ENCODE results near the gene ZZZ3. TPM values are rescaled to one million over a fixed set of nuclear protein-coding genes. Genes with fewer than 3 reads are reported as not detected.

The ZZZ3 gene
- total and polyA plus RNA-seq, 10 of the 15 experiments (the other 5 are each of a cell fraction or from before 2014, with no cell fraction given), result 10.5 to 44.1 (median 29.5) TPM

DNA sequence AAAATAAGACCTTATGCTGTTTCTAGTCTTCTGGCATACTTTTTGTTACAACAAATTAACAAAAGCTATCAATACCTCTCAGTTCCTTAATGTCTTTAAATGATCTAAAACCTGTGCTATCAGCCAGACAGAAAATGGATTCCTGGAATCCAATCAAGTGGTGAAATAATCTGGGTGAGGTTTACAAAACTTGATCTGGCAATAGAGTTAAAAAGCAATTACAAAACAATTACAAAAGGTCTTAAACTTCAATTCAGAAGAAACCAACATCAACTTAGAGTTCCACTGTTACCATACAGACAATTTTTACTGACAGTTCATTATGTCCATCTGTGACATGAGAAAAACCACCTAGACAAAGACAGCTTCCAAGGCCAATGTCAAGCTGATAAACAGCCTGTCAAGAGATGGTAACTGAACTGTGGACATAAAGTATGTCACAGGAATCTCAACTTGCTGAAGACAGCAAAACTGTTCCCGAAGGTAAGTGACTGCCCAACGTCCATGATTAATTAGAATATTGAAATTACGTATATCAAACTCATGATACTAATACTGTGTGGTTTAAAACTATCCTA lies 17.4 kb downstream of the ZZZ3 start:
- POLR2A ChIA-PET, result no interaction called here
- no peak for FAIRE-seq

More for the DNA sequence above, 17.4 kb downstream of the ZZZ3 start:
- no peak for DNase-seq (ENCODE audit: low read depth, low spot score)
- WGBS (ENCODE audit: insufficient coverage, insufficient replicate concordance, low lambda C conversion rate, missing lambda C conversion rate), result 81% methylated on average over 3 of the region's 3 CpGs
- no TSS peak for BruUV-seq (replicated peaks)
- H3K27me3 ChIP-seq (replicated peaks in 1 of 2; ENCODE audit: control insufficient read depth in 2 of 2, insufficient read depth in 2 of 2, low read length in 1 of 2), result no peaks in the 10 kb centered on the region
- H3K4me3 ChIP-seq, result no peak overlapping the region
- ChIA-PET SMC1A (ENCODE audit: uncharacterized antibody, unreplicated experiment) (interaction anchor here (0.6 to 1.3 kb wide), 3 partner anchors 9 to 195 kb away, joined by 3 to 5 read pairs (median 4); no protein-coding TSS in a partner anchor), CTCF (interaction anchor here (0.6 to 1.2 kb wide), 2 partner anchors 10 to 16 kb away, joined by 3 read pairs; no protein-coding TSS in a partner anchor), RAD21 (ENCODE audit: unreplicated experiment) (no interaction called here)
- intact Hi-C loops (cut with micrococcal nuclease; ENCODE audit: unreplicated experiment), result no loop called here
- TF ChIP-seq IRF3 (IDR thresholded peaks at IDR 0.05) (no peak), TCF7 (IDR thresholded peaks at IDR 0.05; ENCODE audit: borderline replicate concordance) (no peak), SMAD1 (IDR thresholded peaks at IDR 0.05; ENCODE audit: low read depth, partially characterized antibody) (no peak), SRF (IDR thresholded peaks at IDR 0.05; ENCODE audit: low read depth in 2 of 2, low read length in 2 of 2) (no peak), MTA3 (IDR thresholded peaks at IDR 0.05; ENCODE audit: borderline replicate concordance, low read length) (no peak), YY1 (IDR thresholded peaks at IDR 0.05; ENCODE audit: low read depth, low read length) (no peak), ZSCAN29 (IDR thresholded peaks at IDR 0.05) (no peak)
- peaks cover 86% of the 10 kb centered on the region for H3K79me2 ChIP-seq (ENCODE audit: control insufficient read depth, insufficient read depth, low read length)
- no peak for ATAC-seq
- peaks cover under 1% of the 10 kb centered on the region; the same call in 1 of the 2 replicates for H3K4me1 ChIP-seq (ENCODE audit: control insufficient read depth, insufficient read depth, low read length)
- H3K4me2 ChIP-seq (ENCODE audit: control insufficient read depth, insufficient read depth), result no peak overlapping the region
- no peaks in the 10 kb centered on the region for H4K20me1 ChIP-seq (ENCODE audit: control insufficient read depth, insufficient read depth)
- no peak overlapping the region for H2AFZ ChIP-seq (ENCODE audit: control insufficient read depth, low read depth, low read length)
- H3K36me3 ChIP-seq (ENCODE audit: control insufficient read depth in 2 of 2, insufficient read depth in 2 of 2, low read length in 1 of 2), result no peaks in the 10 kb centered on the region; a peak in 2 of 4 replicates
- in situ Hi-C loops (cut with MboI), result no loop called here
- H3K27ac ChIP-seq (ENCODE audit: control insufficient read depth, insufficient read depth), result no peak overlapping the region
- H3K9ac ChIP-seq (ENCODE audit: control insufficient read depth, insufficient read depth, low read length), result no peak overlapping the region
- no peaks in the 10 kb centered on the region for H3K9me3 ChIP-seq (replicated peaks; ENCODE audit: control insufficient read depth, insufficient read depth, low read length)

All from GM12878 (cell line).